Measurements from ENCODE around the gene NT5M.

- TF ChIP-seq POLR2A (IDR thresholded peaks at IDR 0.05), result no peak
- no peak for TF ChIP-seq CTCF (IDR thresholded peaks at IDR 0.05)
Observed at GRCh38 chr17:17347956-17348871, 45.0 kb downstream of the NT5M start.

Data from transverse colon (tissue), 3 donors.